A549 (cell line): ENCODE data around the gene RNF214. TPM values are rescaled to one million over a fixed set of nuclear protein-coding genes. Genes with fewer than 3 reads are reported as not detected.
"Not testable (repeated sequence)": the region's sequence is repeated elsewhere in the genome, so short reads cannot be mapped to it uniquely, and the experiment has no call there.

ENCODE experiments used
- ATAC-seq, 2 experiments: fragments of 200-7000 bp in 1 of 2; fragments of >200 bp in 1 of 2; cut with Nextera tagmentation in 1 of 2; cut with Tn5 transposase in 1 of 2; 3 replicates each; pipeline versions ENCODE4 v1.8.0 to v1.9.1; 2018 to 2020; ENCODE audit warnings: mild to moderate bottlenecking in 1 of 2, moderate library complexity in 1 of 2
- CTCF ChIA-PET: fragments of 300-600 bp; sonication (Branson Sonifier 250); formaldehyde crosslinking; extraction: SDS; loops from one replicate; lab custom pipeline; 2021; ENCODE audit warnings: antibody characterized with exemption, inconsistent platforms; lab: Yijun Ruan, JAX
- POLR2A ChIA-PET: fragments of 350-600 bp; formaldehyde crosslinking; extraction: SDS; loops from one replicate; lab custom pipeline; 2021; ENCODE audit warnings: antibody characterized with exemption, inconsistent platforms; lab: Yijun Ruan, JAX
- DNase-seq, 2 experiments: peaks; one replicate each; pipeline versions ENCODE4 v3.0.0 to v3.0.0-alpha.2; 2011 to 2016; ENCODE audit warnings: low read depth in 1 of 2, low spot score in 1 of 2
- FAIRE-seq: peaks from 2 replicates; lab custom pipeline; 2011; peaks lifted over from hg19 to GRCh38; lab: Jason Lieb, UNC
- H3K27ac ChIP-seq, 2 experiments: fragments of >200 bp; sonication (Bioruptor Twin); formaldehyde crosslinking; 3 replicates each; pipeline ENCODE4 v1.5.1; 2016 to 2017
- H3K4me1 ChIP-seq: fragments of >200 bp; sonication (Bioruptor Twin); formaldehyde crosslinking; 3 replicates; pipeline ENCODE4 v1.6.1; 2016
- H3K4me2 ChIP-seq: fragments of >200 bp; sonication (Bioruptor Twin); formaldehyde crosslinking; 3 replicates; pipeline ENCODE4 v1.6.1; 2016
- H3K4me3 ChIP-seq: fragments of >200 bp; sonication (Bioruptor Twin); formaldehyde crosslinking; 3 replicates; pipeline ENCODE4 v1.5.1; 2016
- H3K9me3 ChIP-seq: fragments of >200 bp; sonication (Bioruptor Twin); formaldehyde crosslinking; 3 replicates; pipeline ENCODE4 v1.6.1; 2016
- BCL3 ChIP-seq: fragments of >200 bp; sonication (Bioruptor Twin); formaldehyde crosslinking; IDR thresholded peaks from 3 replicates; pipeline ENCODE4 v1.6.1; 2016
- BHLHE40 ChIP-seq: IDR thresholded peaks from 2 replicates; pipeline ENCODE4 v1.6.1; 2012; ENCODE audit warnings: low read depth, low read length, inconsistent platforms
- FOSB ChIP-seq: fragments of 250-450 bp; sonication (Bioruptor Pico); IDR thresholded peaks from 2 replicates; pipeline ENCODE4 v1.5.0; 2020; ENCODE audit warnings: mild to moderate bottlenecking, moderate library complexity
- GATA3 ChIP-seq: IDR thresholded peaks from 2 replicates; pipeline ENCODE4 v1.6.1; 2012; ENCODE audit warnings: borderline replicate concordance
- HDAC2 ChIP-seq: fragments of 200-600 bp; sonication (generic); IDR thresholded peaks from 2 replicates; pipeline ENCODE4 v1.6.1; 2016
- HEYL ChIP-seq: fragments of 250-450 bp; sonication (Bioruptor Pico); IDR thresholded peaks from 2 replicates; pipeline ENCODE4 v1.8.0; 2021; ENCODE audit warnings: mild to moderate bottlenecking, moderate library complexity
- KDM1A ChIP-seq: fragments of 200-600 bp; sonication (generic); IDR thresholded peaks from 2 replicates; pipeline ENCODE4 v1.6.1; 2016; ENCODE audit warnings: low read depth, mild to moderate bottlenecking
- NPAS2 ChIP-seq: fragments of 250-450 bp; sonication (Bioruptor Pico); IDR thresholded peaks from 2 replicates; pipeline ENCODE4 v1.8.0; 2022; ENCODE audit warnings: mild to moderate bottlenecking, moderate library complexity, borderline replicate concordance
- POLR2A ChIP-seq: IDR thresholded peaks from 2 replicates; pipeline ENCODE4 v1.6.1; 2012; ENCODE audit warnings: mild to moderate bottlenecking, low read length
- POLR2AphosphoS2 ChIP-seq: conservative IDR thresholded peaks from 2 replicates; pipeline ENCODE4 v1.6.1; 2012; ENCODE audit warnings: low read length, improper control_type of control experiment, inconsistent platforms
- RCOR1 ChIP-seq: fragments of 150-350 bp; IDR thresholded peaks from 2 replicates; pipeline ENCODE4 v1.6.1; 2014; ENCODE audit warnings: antibody characterized with exemption, low read length, low read depth
- REST ChIP-seq: fragments of 200-600 bp; sonication (generic); IDR thresholded peaks from 2 replicates; pipeline ENCODE4 v1.6.1; 2016; ENCODE audit warnings: antibody characterized with exemption, mild to moderate bottlenecking, moderate library complexity
- TFCP2L1 ChIP-seq: fragments of 250-450 bp; sonication (Bioruptor Pico); IDR thresholded peaks from 2 replicates; pipeline ENCODE4 v1.5.0; 2021; ENCODE audit warnings: mild to moderate bottlenecking
- TP53 ChIP-seq: fragments of 250-450 bp; sonication (Bioruptor Pico); IDR thresholded peaks from 2 replicates; pipeline ENCODE4 v1.5.0; 2021; ENCODE audit warnings: mild to moderate bottlenecking, moderate library complexity
- ZFP36 ChIP-seq: fragments of 450-650 bp; IDR thresholded peaks from 2 replicates; pipeline ENCODE4 v1.6.1; 2014; ENCODE audit warnings: borderline replicate concordance; ENCODE audit not compliant: partially characterized antibody
- ZSCAN20 ChIP-seq: fragments of 250-450 bp; sonication (Bioruptor Pico); IDR thresholded peaks from 2 replicates; pipeline ENCODE4 v1.8.0; 2022; ENCODE audit warnings: mild to moderate bottlenecking, moderate library complexity
- WGBS: methylation state at CpG from one replicate; pipeline ENCODE4 v1.1.6; 2017; ENCODE audit errors: missing lambda C conversion rate; 5-methylcytosine and 5-hydroxymethylcytosine counted together
- polyA plus RNA-seq, 4 experiments: library from polyadenylated mRNA; depleted of rRNA in 3 of 4; stranded (reverse); fragments of >200 nt; fragmentation: RNase III in 1 of 4; extraction: RNeasy Plus Mini Kit Qiagen cat#74134 plus additional on column Dnase treatment in 1 of 4; gene quantifications; 2 replicates in 3 of 4; 3 replicates in 1 of 4; pipeline ENCODE4 v1.2.3, GENCODE V29; 2011 to 2017

RNF214 gene
- polyA plus RNA-seq, 2 of the 4 experiments (the other 2 are of a cell fraction): 11.0 to 15.9 TPM

GRCh38 chr11:117256573-117256972, 24.1 kb downstream of the RNF214 start:
- CTCF ChIA-PET: interaction anchor here (0.6 kb wide), 1 partner anchor 16 kb away, joined by 3 read pairs; no protein-coding TSS in a partner anchor
- 85% methylated on average over 2 of the region's 2 CpGs for WGBS
- no peak for FAIRE-seq
- no peak for DNase-seq
- TF ChIP-seq TP53: no peak
- no peak for TF ChIP-seq POLR2AphosphoS2
- TF ChIP-seq HDAC2: no peak
- TF ChIP-seq GATA3: no peak
- TF ChIP-seq TFCP2L1 (CRISPR knock-in tag): no peak
- no peak for TF ChIP-seq ZFP36
- TF ChIP-seq, all 56 proteins: peak for 0
- Histone ChIP-seq H3K4me1 (no peaks in the 10 kb centered on the region), H3K9me3 (no peaks in the 10 kb centered on the region), H3K4me3 (no peak overlapping the region), H3K27ac (no peak overlapping the region), H3K4me2 (no peak overlapping the region)
- POLR2A ChIA-PET: no interaction called here
- no peak for ATAC-seq

GRCh38 chr11:117258576-117258975, 26.1 kb downstream of the RNF214 start:
- no peaks in the 10 kb centered on the region for H3K4me1 ChIP-seq
- TF ChIP-seq BCL3: no peak
- no peak for TF ChIP-seq FOSB (CRISPR knock-in tag)
- no peak overlapping the region for H3K27ac ChIP-seq
- POLR2A ChIA-PET: no interaction called here
- H3K9me3 ChIP-seq: no peaks in the 10 kb centered on the region
- no peak for ATAC-seq
- no peak for FAIRE-seq
- no peak overlapping the region for H3K4me2 ChIP-seq
- 88% methylated on average over 2 of the region's 2 CpGs for WGBS
- DNase-seq: no peak
- CTCF ChIA-PET: no interaction called here
- H3K4me3 ChIP-seq: no peak overlapping the region

- H3K9me3 ChIP-seq: no peaks in the 10 kb centered on the region
- H3K4me1 ChIP-seq: no peaks in the 10 kb centered on the region
- DNase-seq (no peak), ATAC-seq (no peak), FAIRE-seq (no peak)
- POLR2A ChIA-PET: no interaction called here
- H3K4me3 ChIP-seq: no peak overlapping the region
- H3K27ac ChIP-seq: no peak overlapping the region
- no peak overlapping the region for H3K4me2 ChIP-seq
- WGBS: 58% methylated on average over 1 of the region's 1 CpG
- TF ChIP-seq BCL3 (no peak), KDM1A (no peak), HEYL (no peak), BHLHE40 (no peak), POLR2A (no peak)
- CTCF ChIA-PET: no interaction called here
Measured at GRCh38 chr11:117259417-117259816, 26.9 kb downstream of the RNF214 start.

- FAIRE-seq, DNase-seq, CTCF ChIA-PET, H3K9me3 ChIP-seq, POLR2A ChIA-PET, H3K4me3 ChIP-seq, H3K27ac ChIP-seq, ATAC-seq, H3K4me2 ChIP-seq, H3K4me1 ChIP-seq: not testable (repeated sequence)
- WGBS: 93% methylated on average over 7 of the region's 7 CpGs
Measured at GRCh38 chr11:117264624-117265323, 32.3 kb downstream of the RNF214 start.

GRCh38 chr11:117265745-117266144, 33.3 kb downstream of the RNF214 start:
- no peak for ATAC-seq
- no peak for FAIRE-seq
- POLR2A ChIA-PET: no interaction called here

More at GRCh38 chr11:117265745-117266144, 33.3 kb downstream of the RNF214 start:
- H3K4me2 ChIP-seq: no peak overlapping the region
- no peak for TF ChIP-seq ZSCAN20 (CRISPR knock-in tag)
- no peak for TF ChIP-seq NPAS2
- no peak for TF ChIP-seq HEYL
- no peak for TF ChIP-seq RCOR1
- TF ChIP-seq REST: no peak
- TF ChIP-seq TFCP2L1 (CRISPR knock-in tag): no peak
- H3K27ac ChIP-seq: no peak overlapping the region
- WGBS: 90% methylated on average over 2 of the region's 2 CpGs
- no peak for DNase-seq
- CTCF ChIA-PET: no interaction called here
- no peaks in the 10 kb centered on the region for H3K4me1 ChIP-seq
- H3K4me3 ChIP-seq: no peak overlapping the region
- no peaks in the 10 kb centered on the region for H3K9me3 ChIP-seq
